HG03139 (cell line): ENCODE results near the gene LEFTY1.
A peak's percentile ranks its signal among the peaks of the same experiment; 100 is the strongest.

Source experiments
- ATAC-seq: cut with Tn5 transposase; IDR thresholded peaks from one replicate; pipeline ENCODE4 v1.9.1; 2021; ENCODE audit not compliant: unreplicated experiment

The LEFTY1 gene

GRCh38 chr1:225874431-225874830 lies 14.5 kb downstream of the LEFTY1 start:
- ATAC-seq, result no peak

- no peak for ATAC-seq
These were observed 15.6 kb downstream of the LEFTY1 start for GRCh38 chr1:225873281-225873850.

GRCh38 chr1:225872075-225872430 lies 16.9 kb downstream of the LEFTY1 start:
- no peak for ATAC-seq

- no peak for ATAC-seq
These were observed 17.4 kb downstream of the LEFTY1 start for GRCh38 chr1:225871359-225872074.

- no peak for ATAC-seq
These were observed 18.0 kb downstream of the LEFTY1 start for GRCh38 chr1:225870911-225871310.

- no peak for ATAC-seq
These were observed 20.2 kb downstream of the LEFTY1 start for GRCh38 chr1:225868631-225869330.

- ATAC-seq, result no peak
These were observed 22.0 kb downstream of the LEFTY1 start for GRCh38 chr1:225866981-225867380.

- ATAC-seq, result peak; percentile 68
These were observed 22.7 kb downstream of the LEFTY1 start for GRCh38 chr1:225866061-225866837.

GRCh38 chr1:225865514-225865913 lies 23.4 kb downstream of the LEFTY1 start:
- no peak for ATAC-seq

- ATAC-seq, result no peak
These were observed 25.8 kb downstream of the LEFTY1 start for GRCh38 chr1:225863167-225863566.

- no peak for ATAC-seq
These were observed 26.4 kb downstream of the LEFTY1 start for GRCh38 chr1:225862581-225862950.

- ATAC-seq, result no peak
These were observed 26.9 kb downstream of the LEFTY1 start for GRCh38 chr1:225861834-225862580.

GRCh38 chr1:225860876-225861441 lies 28.0 kb downstream of the LEFTY1 start:
- no peak for ATAC-seq

GRCh38 chr1:225860107-225860506 lies 28.8 kb downstream of the LEFTY1 start:
- ATAC-seq, result no peak

GRCh38 chr1:225859151-225859550 lies 29.8 kb downstream of the LEFTY1 start:
- ATAC-seq, result no peak

- ATAC-seq, result no peak
These were observed 31.7 kb downstream of the LEFTY1 start for GRCh38 chr1:225857256-225857655.

- ATAC-seq, result no peak
These were observed 33.2 kb downstream of the LEFTY1 start for GRCh38 chr1:225855503-225856300.

- ATAC-seq, result no peak
These were observed 35.5 kb downstream of the LEFTY1 start for GRCh38 chr1:225853441-225853840.

- ATAC-seq, result no peak
These were observed 36.4 kb downstream of the LEFTY1 start for GRCh38 chr1:225852413-225853124.
